ENCODE measurements around the gene NUP155.

DNA sequence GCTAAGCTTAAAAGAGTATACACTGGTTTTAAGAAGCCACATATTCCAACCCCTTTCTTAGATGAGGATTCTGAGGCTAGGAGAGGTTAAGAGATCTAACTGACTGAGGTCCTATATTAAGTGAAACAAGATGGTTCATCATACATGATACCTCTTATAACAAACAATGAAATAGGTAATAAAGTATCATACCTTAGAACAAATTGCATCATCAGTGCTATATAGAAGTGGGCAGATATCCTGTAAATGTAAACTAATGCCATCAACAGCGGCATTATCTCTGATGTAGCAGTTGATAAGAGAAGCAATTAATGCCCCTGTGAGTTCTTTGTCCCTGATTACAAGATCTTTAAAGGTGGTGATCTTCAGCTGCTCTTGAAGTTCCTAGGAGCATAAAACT, 60.5 kb downstream of the NUP155 start:
- TF ChIP-seq, protein P1, sequence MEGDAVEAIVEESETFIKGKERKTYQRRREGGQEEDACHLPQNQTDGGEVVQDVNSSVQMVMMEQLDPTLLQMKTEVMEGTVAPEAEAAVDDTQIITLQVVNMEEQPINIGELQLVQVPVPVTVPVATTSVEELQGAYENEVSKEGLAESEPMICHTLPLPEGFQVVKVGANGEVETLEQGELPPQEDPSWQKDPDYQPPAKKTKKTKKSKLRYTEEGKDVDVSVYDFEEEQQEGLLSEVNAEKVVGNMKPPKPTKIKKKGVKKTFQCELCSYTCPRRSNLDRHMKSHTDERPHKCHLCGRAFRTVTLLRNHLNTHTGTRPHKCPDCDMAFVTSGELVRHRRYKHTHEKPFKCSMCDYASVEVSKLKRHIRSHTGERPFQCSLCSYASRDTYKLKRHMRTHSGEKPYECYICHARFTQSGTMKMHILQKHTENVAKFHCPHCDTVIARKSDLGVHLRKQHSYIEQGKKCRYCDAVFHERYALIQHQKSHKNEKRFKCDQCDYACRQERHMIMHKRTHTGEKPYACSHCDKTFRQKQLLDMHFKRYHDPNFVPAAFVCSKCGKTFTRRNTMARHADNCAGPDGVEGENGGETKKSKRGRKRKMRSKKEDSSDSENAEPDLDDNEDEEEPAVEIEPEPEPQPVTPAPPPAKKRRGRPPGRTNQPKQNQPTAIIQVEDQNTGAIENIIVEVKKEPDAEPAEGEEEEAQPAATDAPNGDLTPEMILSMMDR (IDR thresholded peaks at IDR 0.05; ENCODE audit: low read depth, low read length, poor library complexity, severe bottlenecking) = no peak
- no peak for TF ChIP-seq EZH2phosphoT487 (IDR thresholded peaks at IDR 0.05; ENCODE audit: borderline replicate concordance, low read length)

All from DOHH2 (cell line).